HG03108 (cell line): ENCODE results near the gene SELENOP.
"Not testable (repeated sequence)": the region's sequence is repeated elsewhere in the genome, so short reads cannot be mapped to it uniquely, and the experiment has no call there.

Source experiments
- ATAC-seq: cut with Tn5 transposase; IDR thresholded peaks from one replicate; pipeline ENCODE4 v1.9.1; 2021; ENCODE audit warnings: moderate library complexity; ENCODE audit not compliant: unreplicated experiment

The SELENOP gene

DNA sequence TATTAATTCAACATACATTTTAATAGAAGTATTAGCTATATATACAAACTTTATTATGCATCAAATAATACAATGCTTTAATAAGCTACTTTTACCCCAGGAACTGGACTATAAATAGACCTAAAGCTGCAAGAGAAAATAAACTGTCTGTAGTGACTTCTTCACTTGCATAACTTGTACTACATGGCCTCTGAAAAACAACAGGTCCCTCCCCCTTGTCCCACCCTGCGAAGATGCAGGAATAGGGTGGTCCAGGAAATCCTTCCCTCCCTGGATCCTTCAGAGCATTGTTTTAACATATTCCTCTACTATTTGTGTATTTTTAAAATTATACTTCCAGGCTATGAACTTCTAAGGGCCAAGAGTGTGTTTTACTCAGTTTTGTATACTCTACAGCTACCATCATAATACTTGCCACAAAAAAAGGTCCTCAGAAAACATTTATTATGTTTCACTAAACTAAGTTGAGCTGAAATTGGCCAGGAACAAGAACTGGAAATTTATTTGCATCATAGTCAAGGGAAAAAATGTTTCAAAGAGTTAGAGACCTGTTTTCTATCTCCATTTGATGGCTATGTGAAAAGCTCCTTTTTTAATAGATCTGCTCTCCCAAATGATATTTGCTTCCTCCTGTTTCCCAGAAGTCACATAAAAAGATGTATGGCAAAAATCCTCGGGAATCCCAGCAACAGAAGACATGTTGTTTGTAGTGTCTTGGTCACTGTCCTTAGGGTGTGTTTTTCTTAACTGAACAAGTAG is 15.2 kb upstream of the SELENOP start:
- ATAC-seq, result no peak

DNA sequence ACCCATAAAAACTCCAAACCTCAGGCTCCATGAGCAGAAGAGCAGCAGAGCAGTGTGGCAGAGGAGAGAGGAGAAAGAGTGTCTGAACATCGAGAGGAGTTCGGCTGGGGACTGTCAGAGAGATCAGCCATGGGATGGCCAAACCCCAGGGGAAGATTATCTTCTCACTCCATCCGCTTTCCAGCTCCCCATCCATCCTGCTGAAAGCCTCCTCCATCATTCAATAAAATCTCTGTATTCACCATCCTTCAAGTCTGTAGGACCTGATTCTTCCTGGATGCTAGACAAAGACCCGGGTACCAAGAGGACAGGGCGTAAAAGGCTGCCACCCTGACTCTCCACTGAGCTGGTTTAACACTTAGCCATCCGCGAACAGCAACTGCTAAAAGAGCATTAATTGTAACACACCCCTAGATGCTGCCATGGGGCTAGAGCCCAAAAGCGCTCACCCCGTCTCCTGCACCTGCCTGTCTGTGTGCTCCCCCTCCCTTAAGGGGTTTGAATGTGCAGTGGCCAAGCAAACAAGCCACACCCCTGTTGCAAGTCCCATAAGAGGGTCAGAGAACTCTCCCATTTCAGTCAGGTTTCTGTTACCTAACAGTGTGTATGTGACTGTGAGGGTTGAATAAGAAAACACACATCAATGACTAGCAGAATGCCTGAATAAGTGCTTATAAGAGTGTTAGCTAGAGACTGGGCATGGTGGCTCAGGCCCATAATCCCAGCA is 13.9 kb upstream of the SELENOP start:
- no peak for ATAC-seq

DNA sequence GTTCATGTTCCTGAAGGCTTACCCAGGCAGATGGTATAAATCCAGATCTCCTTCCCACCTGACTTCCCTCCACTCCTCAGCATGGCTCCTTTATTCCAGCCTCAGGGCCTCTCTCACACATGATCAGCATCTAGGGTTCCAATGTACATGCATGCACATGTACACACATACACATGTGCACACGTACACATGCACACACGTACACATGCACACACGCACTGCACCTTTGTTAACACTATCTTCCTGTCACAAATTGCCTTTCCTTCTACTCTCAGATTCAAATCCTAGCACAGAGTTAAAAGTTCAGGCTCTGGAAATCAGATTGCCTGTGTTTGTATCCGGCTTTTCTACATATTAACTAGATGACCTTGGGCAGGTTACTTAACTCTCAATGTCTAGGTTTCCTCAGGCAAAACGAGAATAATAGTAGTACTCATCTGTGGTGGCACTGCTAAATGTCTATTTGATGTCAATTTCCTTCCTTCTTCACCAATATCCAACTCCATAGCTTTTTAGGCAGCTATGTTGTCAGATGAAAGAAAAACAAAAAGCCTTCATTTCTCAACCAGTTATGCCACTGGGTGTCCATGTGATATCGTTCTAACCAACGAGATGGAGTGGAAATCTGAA is 12.8 kb upstream of the SELENOP start:
- ATAC-seq, result no peak

GRCh38 chr5:42822548-42822947 is 10.9 kb upstream of the SELENOP start:
- ATAC-seq, result no peak

DNA sequence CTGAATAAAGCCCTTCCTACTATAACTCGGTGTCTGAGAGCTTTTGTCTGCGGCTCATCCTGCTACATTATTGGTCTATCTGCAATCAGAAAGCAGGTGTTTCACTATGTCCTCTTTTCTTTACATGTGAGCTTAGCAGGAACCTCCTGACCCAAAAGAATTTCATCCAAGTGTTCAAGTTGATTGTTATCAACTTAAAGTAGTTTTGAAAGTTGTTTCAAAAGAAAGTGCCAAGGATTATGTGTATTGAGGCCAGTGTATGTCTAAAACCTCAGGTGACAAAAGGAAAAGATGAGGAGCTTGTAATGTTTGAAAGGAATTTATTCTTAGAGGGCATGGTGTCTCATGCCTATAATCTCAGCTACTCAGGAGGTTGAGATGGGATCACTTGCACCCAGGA is 8.1 kb upstream of the SELENOP start:
- ATAC-seq, result no peak

DNA sequence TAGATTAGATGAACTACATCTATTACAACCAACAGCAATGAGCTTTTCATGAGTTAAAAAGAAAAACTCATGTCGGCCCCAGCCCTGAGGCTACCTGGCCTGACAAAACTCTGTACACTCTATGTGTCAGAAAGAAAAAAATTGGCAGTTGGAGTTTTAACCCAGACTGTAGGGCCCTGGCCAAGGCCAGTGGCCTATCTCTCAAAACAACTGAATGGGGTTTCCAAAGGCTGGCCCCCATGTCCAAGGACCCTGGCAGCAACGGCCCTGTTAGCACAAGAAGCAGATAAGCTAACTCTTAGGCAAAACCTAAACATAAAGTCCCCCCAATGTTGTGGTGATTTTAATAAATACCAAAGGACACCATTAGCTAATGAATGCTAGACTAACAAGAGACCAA is 4.9 kb upstream of the SELENOP start:
- ATAC-seq, result not testable (repeated sequence)

GRCh38 chr5:42813533-42813932 is 1.8 kb upstream of the SELENOP start:
- no peak for ATAC-seq

DNA sequence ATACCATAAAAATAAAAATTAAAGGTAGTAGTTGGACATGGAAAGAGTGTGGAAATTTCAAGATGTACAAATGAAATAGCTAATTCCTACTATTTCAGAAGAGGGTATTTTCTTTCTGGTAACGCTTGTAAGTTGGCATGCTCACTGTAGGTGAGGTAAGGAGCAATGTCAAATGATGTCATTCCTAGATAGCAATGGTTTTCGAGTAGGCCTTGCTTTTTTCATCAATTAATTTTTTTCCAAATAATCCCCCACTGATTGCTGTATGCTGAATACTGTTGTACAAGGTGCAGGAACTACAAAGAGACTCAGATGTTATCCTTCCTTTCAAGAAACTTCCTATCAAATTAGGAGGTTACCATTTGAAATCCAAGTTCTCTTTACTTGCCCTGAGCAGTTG is 928 bp upstream of the SELENOP start:
- no peak for ATAC-seq

DNA sequence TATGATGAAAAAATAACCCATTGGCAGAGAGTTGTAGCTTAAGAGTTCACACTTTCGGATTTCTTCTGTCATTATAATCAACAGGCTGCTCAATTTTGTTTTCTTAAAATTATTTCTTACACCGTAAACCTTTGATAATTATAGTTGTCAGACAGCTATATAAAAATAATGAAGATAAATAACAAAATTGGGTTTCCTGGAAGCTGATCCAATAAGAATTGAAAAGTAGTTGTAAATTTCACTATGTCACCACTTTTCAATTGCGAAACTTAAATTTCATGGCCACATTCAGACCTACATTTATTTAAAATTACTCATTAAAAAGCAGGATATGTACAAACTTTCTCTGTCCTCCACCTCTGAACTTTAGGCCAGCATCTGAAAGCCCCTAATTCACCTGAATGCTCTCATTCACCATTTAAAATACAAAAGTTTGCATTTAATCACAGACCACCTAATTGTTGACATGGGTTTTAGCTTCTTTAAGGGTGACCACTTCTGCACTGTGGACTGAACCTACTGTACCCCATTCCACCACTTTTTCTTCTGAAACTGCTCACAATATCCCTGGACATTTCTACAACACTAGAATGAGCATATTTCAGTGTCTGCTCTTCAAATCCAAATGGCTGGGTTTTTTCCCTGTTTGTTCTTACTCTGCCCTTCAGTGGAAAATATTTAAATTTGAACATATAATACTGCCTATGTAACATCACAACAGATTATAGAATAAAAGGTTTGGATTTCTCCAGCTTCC is 680 bp downstream of the SELENOP start:
- ATAC-seq, result no peak

DNA sequence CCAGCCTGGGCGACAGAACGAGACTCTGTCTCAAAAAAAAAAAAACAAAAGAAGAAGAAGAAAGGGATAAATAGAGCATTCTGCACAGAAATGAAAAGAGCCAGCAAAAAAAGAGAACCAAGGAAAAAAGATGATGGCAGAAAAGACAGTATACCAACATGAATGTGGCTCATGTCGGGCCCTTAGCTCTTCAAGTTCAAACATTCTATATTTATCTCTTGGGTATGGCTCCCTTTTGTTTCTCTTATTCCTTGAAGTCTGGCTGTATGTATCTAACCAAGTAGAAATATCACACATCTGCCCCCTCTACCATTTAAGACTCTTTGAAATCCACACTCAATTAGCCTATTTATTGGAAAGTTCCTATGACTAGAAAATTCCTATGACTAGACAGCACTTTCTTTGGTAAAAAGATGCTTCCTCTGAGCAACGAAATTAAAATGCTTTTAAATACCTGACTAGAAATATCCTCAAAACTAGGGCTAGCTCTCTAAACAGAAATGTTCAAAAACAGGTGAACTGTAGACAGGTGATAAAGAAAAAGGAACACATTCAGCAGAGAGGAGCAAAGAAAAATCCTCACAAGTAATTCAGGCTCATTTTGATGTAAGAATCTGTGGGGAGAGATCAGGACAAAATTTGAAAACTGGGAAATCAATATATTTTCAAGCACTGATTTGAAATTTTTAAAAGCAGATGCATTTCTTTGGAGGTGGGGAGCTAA is 2.6 kb downstream of the SELENOP start:
- no peak for ATAC-seq

GRCh38 chr5:42807722-42808447 is 3.8 kb downstream of the SELENOP start:
- ATAC-seq, result no peak

- ATAC-seq, result no peak
Measured at GRCh38 chr5:42806701-42807262, 4.9 kb downstream of the SELENOP start.

- ATAC-seq, result no peak
Measured at GRCh38 chr5:42806004-42806700, 5.5 kb downstream of the SELENOP start.

GRCh38 chr5:42804717-42805339 is 6.9 kb downstream of the SELENOP start:
- ATAC-seq, result no peak

DNA sequence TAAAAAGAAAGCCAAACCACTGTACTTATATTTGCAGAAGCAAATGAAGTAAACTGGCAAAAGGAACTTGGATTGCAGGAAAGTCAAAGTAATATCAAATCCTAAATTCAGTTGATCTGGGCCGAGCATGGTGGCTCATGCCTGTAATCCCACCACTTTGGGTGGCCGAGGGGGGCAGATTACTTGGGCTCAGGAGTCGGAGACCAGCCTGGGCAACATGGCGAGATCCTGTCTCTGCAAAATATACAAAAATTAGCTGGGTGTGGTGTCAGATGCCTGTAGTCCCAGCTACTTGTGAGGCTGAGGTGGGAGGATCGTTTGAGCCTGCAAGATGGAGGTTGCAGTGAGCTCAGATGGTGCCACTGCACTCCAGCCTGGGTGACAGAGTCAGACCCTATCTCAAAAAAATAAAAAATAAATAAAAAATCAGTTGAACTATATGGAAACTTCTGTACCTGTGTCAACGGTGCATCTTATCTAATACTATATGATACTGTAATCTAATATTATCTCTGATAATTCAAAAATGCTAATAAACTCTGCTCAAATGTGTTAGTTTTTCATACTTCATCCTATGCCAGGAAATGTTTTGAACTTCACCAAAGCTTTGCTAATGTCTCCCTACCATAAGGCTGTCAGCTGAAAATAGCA is 10.1 kb downstream of the SELENOP start:
- no peak for ATAC-seq

GRCh38 chr5:42800748-42801330 is 10.9 kb downstream of the SELENOP start:
- no peak for ATAC-seq

DNA sequence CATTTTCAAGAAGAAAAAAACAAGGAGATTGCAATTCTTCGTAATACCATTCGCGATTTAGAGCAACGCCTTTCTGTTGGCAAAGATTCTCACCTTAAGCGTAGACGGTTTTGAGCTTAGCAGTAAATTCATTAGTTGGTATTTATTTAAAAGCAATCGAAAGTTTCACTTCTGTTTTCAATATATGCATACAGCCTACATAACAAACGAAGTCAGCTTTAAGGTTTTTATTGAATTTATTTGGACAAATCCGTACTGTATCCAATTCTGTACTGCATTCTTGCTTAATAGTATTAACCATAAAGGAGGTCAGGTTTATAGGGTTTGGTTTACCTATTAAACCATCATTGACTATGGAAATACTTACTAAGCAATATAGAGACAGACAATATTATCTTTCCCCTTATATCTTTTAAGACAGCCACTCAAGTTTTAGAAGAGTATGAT is 12.0 kb downstream of the SELENOP start:
- no peak for ATAC-seq

DNA sequence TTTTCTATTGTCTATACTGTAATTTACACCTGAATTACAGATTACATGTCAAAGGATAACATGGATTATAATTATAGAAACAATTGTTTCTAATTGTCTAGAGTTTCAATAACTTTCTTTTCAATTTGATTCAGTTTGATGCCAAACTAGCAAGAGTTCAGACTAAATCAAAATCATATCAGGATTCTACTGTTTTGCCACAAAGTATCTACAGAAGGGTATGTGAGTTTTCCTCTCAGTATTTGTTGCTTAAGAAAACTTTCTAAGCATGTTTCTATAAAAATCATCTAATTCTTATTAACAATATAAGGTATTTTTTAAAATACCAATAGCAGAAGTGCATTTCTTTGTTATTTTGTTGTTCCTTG is 12.5 kb downstream of the SELENOP start:
- no peak for ATAC-seq
